ENCODE measurements around the gene IL1RL1. TPM values are rescaled to one million over a fixed set of nuclear protein-coding genes. Genes with fewer than 3 reads are reported as not detected.

Gene IL1RL1
- total RNA-seq (1 to 10 TPM in 1 of 2 donors, under 1 TPM in 1; 0.17 to 1.1 TPM), polyA plus RNA-seq (ENCODE audit: insufficient read length in 2 of 2) (not detected)
- long read RNA-seq, donor 1: 0 reads
- long read RNA-seq, donor 2: 0 reads
- long read RNA-seq, donor 3: 0 reads
- long read RNA-seq, donor 4: 0 reads

DNA sequence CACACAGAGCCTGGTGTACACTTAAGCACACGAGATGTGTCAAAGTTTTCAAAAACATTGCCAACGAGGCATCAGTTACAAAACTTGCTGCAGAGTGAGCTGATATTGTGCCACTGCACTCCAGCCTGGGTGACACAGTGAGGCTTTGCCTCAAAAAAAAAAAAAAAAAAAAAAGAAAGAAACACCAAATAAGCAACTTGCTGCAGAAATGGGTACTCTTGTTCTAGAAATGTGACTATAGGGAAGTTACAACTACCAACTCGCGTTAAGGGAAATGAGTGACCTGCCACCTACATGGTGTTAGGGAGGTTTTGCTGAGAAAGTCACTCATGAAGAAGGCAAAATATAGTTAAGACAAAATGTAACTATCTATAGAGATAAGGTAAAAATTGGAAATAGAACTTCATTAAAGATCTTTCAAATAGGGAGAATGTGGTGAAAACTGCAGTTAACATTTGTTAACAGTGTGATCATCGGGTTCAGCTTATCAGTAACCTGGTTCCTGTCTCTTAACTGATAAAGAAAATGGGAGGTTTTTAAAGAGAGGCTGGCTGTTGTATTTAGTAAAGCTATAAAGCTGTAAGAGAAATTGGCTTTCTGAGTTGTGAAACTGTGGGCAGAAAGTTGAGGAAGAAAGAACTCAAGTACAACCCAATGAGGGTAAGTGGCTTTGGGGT, at the start of gene IL1RL1:
TSS of gene IL1RL1 (plus strand) at position 600 of the 677 bp plus-strand sequence. CDS start 26,702 bp downstream, outside the sequence.
- Histone ChIP-seq H3K27ac (ENCODE audit: low read depth, low read length) (no peak within 1 kb of the TSS), H3K4me3 (ENCODE audit: low read depth, low read length) (no peak within 1 kb of the TSS), H3K4me1 (ENCODE audit: control insufficient read depth, insufficient read depth, low read length) (no peaks in the 10 kb centered on the region), H3K36me3 (ENCODE audit: control insufficient read depth, insufficient read depth, low read length) (no peaks in the 10 kb centered on the region), H3K27me3 (ENCODE audit: control insufficient read depth, insufficient read depth, low read length) (no peaks in the 10 kb centered on the region), H3K9me3 (ENCODE audit: control insufficient read depth, insufficient read depth, low read length) (no peaks in the 10 kb centered on the region)
- no peak for DNase-seq (ENCODE audit: low read depth in 4 of 6, low spot score in 6 of 6)
- WGBS (ENCODE audit: insufficient coverage): 88% methylated on average over 4 of the region's 5 CpGs

DNA sequence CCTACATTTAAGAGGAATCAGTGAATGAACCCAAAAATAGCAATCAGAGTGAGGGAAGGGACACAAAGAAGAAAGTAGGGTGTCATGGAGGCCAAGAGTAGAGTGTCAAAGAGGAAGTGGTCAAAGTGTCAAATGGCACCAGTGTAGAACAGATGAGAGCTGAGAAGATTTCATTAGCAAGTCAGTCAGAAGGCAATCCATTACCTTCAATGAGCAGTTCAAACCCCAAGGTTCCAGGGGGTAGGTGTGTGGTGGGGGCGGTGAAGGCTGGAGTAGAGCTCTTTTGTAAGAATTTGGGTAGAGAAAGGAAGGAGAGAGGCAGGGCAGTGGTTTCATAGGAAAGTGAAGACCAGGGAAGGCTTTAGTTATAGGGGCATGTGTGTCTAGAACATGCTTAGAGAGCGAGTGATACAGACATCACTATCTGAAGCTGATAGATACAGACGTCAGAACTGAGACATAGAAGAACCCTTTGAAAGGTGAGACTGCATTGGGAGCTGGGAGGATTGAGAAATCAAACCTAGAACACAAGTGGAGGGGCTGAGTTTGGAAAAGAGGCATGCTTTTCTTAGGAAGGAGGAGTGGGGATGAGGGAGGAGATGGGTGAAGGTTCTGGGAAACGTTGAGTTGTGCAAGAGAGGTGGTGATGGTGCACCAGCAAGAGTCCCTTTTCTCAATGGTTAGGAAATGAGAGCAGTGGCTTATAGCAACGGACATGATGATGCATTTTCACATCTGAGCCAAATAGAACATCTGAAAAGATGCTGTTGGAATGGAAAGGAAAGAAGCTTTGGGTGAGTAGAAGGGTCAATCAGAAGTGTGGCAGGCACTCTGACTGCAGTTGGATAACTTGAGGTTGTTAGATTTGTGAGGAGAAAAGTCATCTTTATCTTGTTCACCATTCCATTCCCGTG, 48.9 kb upstream of the IL1RL1 start:
- Histone ChIP-seq H3K4me1 (ENCODE audit: control insufficient read depth, insufficient read depth, low read length) (no peaks in the 10 kb centered on the region), H3K4me3 (ENCODE audit: low read depth, low read length) (no peak overlapping the region), H3K27ac (ENCODE audit: low read depth, low read length) (no peak overlapping the region), H3K27me3 (ENCODE audit: control insufficient read depth, insufficient read depth, low read length) (no peaks in the 10 kb centered on the region), H3K9me3 (ENCODE audit: control insufficient read depth, insufficient read depth, low read length) (no peaks in the 10 kb centered on the region), H3K36me3 (ENCODE audit: control insufficient read depth, insufficient read depth, low read length) (no peaks in the 10 kb centered on the region)
- WGBS (ENCODE audit: insufficient coverage): 94% methylated on average over 5 of the region's 6 CpGs
- DNase-seq (ENCODE audit: low read depth in 4 of 6, low spot score in 6 of 6): no peak

DNA sequence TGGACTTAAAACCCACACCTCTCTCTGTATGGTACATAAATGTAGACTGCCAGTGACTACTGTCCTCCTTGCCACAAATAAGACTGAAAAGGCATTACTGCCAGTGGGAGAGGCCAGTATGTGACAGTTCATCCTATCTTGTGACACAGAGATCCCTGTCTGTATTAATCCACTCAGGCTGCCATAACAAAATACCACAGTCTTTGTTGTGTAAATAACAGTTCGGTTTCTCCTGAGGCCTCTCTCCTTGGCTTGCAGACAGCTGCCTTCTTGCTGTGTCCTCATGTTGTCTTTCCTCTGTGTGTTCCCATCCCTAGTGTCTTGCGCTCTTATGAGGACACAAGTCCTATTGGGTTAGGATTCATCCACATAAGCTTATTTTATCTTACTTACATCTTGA, 46.4 kb upstream of the IL1RL1 start:
- no peak for DNase-seq (ENCODE audit: low read depth in 4 of 6, low spot score in 6 of 6)
- WGBS (ENCODE audit: insufficient coverage): 45% methylated on average over 1 of the region's 2 CpGs
- H3K36me3 ChIP-seq (ENCODE audit: control insufficient read depth, insufficient read depth, low read length): no peaks in the 10 kb centered on the region
- H3K4me1 ChIP-seq (ENCODE audit: control insufficient read depth, insufficient read depth, low read length): no peaks in the 10 kb centered on the region
- no peak overlapping the region for H3K4me3 ChIP-seq (ENCODE audit: low read depth, low read length)
- no peaks in the 10 kb centered on the region for H3K27me3 ChIP-seq (ENCODE audit: control insufficient read depth, insufficient read depth, low read length)
- H3K9me3 ChIP-seq (ENCODE audit: control insufficient read depth, insufficient read depth, low read length): no peaks in the 10 kb centered on the region
- no peak overlapping the region for H3K27ac ChIP-seq (ENCODE audit: low read depth, low read length)

DNA sequence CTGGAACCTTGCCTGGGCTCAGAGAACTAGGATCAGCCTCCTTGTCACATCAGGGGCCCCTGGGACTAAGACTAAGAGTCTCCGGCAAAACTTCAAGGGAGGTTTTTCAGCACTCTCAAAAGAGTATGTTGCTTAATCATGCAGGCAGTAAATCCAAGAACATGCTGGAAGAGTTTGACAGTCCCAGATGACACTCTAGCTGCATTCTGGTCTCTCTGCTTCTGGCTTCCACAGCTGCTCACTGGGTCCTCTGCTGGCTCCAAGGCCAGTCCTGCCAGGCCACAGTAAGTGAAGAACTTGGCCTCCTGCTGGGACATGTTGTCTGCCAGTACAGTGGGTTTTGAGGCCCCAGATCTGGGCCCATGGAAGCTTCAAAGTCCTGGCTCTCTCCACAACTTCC, 45.2 kb upstream of the IL1RL1 start:
- Histone ChIP-seq H3K4me3 (ENCODE audit: low read depth, low read length) (no peak overlapping the region), H3K27ac (ENCODE audit: low read depth, low read length) (no peak overlapping the region), H3K9me3 (ENCODE audit: control insufficient read depth, insufficient read depth, low read length) (no peaks in the 10 kb centered on the region), H3K4me1 (ENCODE audit: control insufficient read depth, insufficient read depth, low read length) (no peaks in the 10 kb centered on the region), H3K36me3 (ENCODE audit: control insufficient read depth, insufficient read depth, low read length) (no peaks in the 10 kb centered on the region), H3K27me3 (ENCODE audit: control insufficient read depth, insufficient read depth, low read length) (no peaks in the 10 kb centered on the region)
- 85% methylated on average over 1 of the region's 1 CpG for WGBS (ENCODE audit: insufficient coverage)
- DNase-seq (ENCODE audit: low read depth in 4 of 6, low spot score in 6 of 6): no peak

DNA sequence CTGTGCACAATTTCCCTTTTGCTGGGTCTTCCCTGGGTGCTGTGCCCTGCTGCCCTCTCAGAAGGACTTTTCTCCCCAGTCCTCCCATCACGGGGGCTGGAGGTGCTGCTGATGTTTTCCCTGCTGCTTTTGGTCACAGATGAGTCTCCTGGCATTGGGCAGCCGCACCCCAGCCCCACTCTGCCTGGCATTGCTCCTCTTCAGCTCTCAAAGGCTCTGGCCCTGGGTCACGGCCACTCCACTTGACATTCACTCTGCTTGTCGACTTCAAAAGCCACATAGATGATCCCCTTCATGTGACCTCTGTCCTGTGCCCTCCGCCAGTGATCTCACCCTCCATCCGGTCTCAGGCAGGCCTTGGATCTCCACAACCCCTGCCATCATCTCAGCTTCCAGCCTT, 43.6 kb upstream of the IL1RL1 start:
- Histone ChIP-seq H3K27ac (ENCODE audit: low read depth, low read length) (no peak overlapping the region), H3K27me3 (ENCODE audit: control insufficient read depth, insufficient read depth, low read length) (no peaks in the 10 kb centered on the region), H3K36me3 (ENCODE audit: control insufficient read depth, insufficient read depth, low read length) (no peaks in the 10 kb centered on the region), H3K9me3 (ENCODE audit: control insufficient read depth, insufficient read depth, low read length) (no peaks in the 10 kb centered on the region), H3K4me3 (ENCODE audit: low read depth, low read length) (no peak overlapping the region), H3K4me1 (ENCODE audit: control insufficient read depth, insufficient read depth, low read length) (no peaks in the 10 kb centered on the region)
- 80% methylated on average over 6 of the region's 6 CpGs for WGBS (ENCODE audit: insufficient coverage)
- DNase-seq (ENCODE audit: low read depth in 4 of 6, low spot score in 6 of 6): no peak

DNA sequence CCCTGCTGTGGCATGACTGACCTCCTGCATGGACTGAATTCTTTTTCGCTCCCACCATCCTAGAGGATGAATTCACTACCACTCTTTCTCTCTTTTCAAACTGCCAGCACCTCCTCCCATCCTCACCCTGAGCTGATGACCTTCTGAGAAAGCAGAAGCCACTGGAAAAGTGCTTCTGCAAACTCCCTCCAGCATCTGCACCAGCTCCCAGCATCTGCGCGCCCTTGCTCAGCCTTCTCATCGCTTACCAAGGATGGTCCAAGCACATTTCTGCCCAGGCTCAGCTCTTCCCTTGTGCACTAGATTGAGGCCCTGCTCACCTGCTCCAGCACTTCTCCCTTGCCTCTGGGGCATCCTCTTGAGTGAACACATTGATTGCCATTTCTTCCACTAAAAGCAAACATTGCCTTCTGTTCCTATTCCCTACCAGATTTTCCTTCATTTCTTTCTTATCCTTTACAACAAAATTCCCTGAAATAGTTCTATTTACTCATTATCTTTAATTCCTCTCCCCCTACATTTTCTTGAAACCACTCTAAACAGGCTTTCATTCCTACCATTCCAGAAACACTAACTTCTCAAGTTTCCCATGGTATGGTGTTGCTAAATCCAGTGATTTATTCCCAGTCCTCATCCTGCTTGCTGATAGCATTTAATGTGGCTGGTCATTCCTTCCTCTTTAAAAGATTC, 42.7 kb upstream of the IL1RL1 start:
- no peaks in the 10 kb centered on the region for H3K9me3 ChIP-seq (ENCODE audit: control insufficient read depth, insufficient read depth, low read length)
- no peaks in the 10 kb centered on the region for H3K4me1 ChIP-seq (ENCODE audit: control insufficient read depth, insufficient read depth, low read length)
- no peak overlapping the region for H3K27ac ChIP-seq (ENCODE audit: low read depth, low read length)
- no peaks in the 10 kb centered on the region for H3K27me3 ChIP-seq (ENCODE audit: control insufficient read depth, insufficient read depth, low read length)
- no peak for DNase-seq (ENCODE audit: low read depth in 4 of 6, low spot score in 6 of 6)
- no peak overlapping the region for H3K4me3 ChIP-seq (ENCODE audit: low read depth, low read length)
- H3K36me3 ChIP-seq (ENCODE audit: control insufficient read depth, insufficient read depth, low read length): no peaks in the 10 kb centered on the region
- 100% methylated on average over 4 of the region's 4 CpGs for WGBS (ENCODE audit: insufficient coverage)

DNA sequence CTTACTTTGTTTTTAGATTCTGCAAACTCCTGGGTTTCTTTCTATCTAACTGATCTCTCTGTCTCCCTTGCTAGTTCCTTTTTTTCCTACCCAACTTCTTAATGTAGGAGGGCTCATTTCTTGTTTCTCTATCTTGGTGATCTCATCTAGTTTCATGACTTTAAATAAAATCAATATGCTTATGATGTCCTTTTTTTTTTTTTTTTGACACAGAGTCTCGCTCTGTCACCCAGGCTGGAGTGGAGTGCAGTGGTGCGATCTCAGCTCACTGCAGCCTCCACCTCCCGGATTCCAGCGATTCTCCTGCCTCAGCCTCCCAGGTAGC, 42.2 kb upstream of the IL1RL1 start:
- H3K9me3 ChIP-seq (ENCODE audit: control insufficient read depth, insufficient read depth, low read length): no peaks in the 10 kb centered on the region
- no peaks in the 10 kb centered on the region for H3K27me3 ChIP-seq (ENCODE audit: control insufficient read depth, insufficient read depth, low read length)
- H3K36me3 ChIP-seq (ENCODE audit: control insufficient read depth, insufficient read depth, low read length): no peaks in the 10 kb centered on the region
- H3K4me3 ChIP-seq (ENCODE audit: low read depth, low read length): no peak overlapping the region
- no peak for DNase-seq (ENCODE audit: low read depth in 4 of 6, low spot score in 6 of 6)
- H3K4me1 ChIP-seq (ENCODE audit: control insufficient read depth, insufficient read depth, low read length): no peaks in the 10 kb centered on the region
- no CpG with 5 or more reads among the region's 4 CpGs for WGBS (ENCODE audit: insufficient coverage)
- no peak overlapping the region for H3K27ac ChIP-seq (ENCODE audit: low read depth, low read length)

DNA sequence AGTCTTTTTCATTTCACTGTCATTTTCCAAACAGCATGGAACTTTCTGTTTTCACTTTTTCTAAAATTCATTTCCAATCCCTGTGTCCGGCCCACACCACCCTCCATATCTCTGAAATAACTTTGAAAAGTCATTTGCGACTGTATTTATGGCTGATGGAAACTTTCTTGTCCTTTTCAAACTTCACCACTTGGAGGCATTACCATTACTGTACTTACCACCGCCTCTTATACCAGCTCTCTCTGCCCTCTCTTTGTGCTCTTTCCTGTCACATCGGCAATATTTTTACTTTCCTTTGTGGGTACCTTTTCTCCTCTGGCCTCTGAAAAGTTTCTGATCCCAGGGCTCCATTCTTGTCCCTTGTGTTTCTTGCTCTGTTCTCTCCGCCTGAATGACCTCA, 39.5 kb upstream of the IL1RL1 start:
- Histone ChIP-seq H3K36me3 (ENCODE audit: control insufficient read depth, insufficient read depth, low read length) (no peaks in the 10 kb centered on the region), H3K4me3 (ENCODE audit: low read depth, low read length) (no peak overlapping the region), H3K27me3 (ENCODE audit: control insufficient read depth, insufficient read depth, low read length) (no peaks in the 10 kb centered on the region), H3K4me1 (ENCODE audit: control insufficient read depth, insufficient read depth, low read length) (no peaks in the 10 kb centered on the region), H3K9me3 (ENCODE audit: control insufficient read depth, insufficient read depth, low read length) (no peaks in the 10 kb centered on the region), H3K27ac (ENCODE audit: low read depth, low read length) (no peak overlapping the region)
- 73% methylated on average over 2 of the region's 5 CpGs for WGBS (ENCODE audit: insufficient coverage)
- no peak for DNase-seq (ENCODE audit: low read depth in 4 of 6, low spot score in 6 of 6)

DNA sequence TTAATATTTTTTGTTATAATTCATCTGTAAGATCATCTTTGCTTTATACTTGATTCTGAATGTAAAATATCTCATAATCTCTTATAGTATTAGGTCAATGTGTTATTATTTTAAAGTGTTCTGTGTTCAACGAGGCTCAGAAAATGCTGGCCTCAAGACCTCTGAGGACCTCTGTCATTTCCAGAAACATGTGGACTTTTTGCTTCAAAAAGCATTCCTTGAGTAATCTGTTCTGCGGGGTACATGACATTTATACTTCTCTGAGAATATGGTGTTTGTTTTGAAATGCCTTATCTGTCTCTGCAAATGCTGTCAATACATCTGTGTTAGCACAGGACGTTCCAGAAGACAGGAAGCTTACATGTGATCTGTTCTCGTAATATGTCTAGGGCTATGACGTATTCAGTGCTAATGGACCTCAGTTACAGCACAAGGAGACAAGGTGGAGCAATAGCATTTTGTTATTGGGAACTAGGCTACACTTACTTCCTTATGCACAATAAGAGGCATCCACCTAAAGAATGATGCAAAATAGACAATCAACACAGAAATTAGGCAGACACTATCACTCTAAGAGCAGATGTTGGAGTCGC, 37.6 kb upstream of the IL1RL1 start:
- 86% methylated on average over 2 of the region's 6 CpGs for WGBS (ENCODE audit: insufficient coverage)
- no peak overlapping the region for H3K27ac ChIP-seq (ENCODE audit: low read depth, low read length)
- no peak for DNase-seq (ENCODE audit: low read depth in 4 of 6, low spot score in 6 of 6)
- no peaks in the 10 kb centered on the region for H3K36me3 ChIP-seq (ENCODE audit: control insufficient read depth, insufficient read depth, low read length)
- no peak overlapping the region for H3K4me3 ChIP-seq (ENCODE audit: low read depth, low read length)
- no peaks in the 10 kb centered on the region for H3K9me3 ChIP-seq (ENCODE audit: control insufficient read depth, insufficient read depth, low read length)
- no peaks in the 10 kb centered on the region for H3K4me1 ChIP-seq (ENCODE audit: control insufficient read depth, insufficient read depth, low read length)
- no peaks in the 10 kb centered on the region for H3K27me3 ChIP-seq (ENCODE audit: control insufficient read depth, insufficient read depth, low read length)
